ENCODE data around the gene RPL10.
"Not testable (repeated sequence)": the region's sequence is repeated elsewhere in the genome, so short reads cannot be mapped to it uniquely, and the experiment has no call there.

- TF ChIP-seq CTCF, POLR2A (IDR thresholded peaks at IDR 0.05): not testable (repeated sequence)
These were observed 8.1 kb upstream of the RPL10 start for GRCh38 chrX:154389812-154390747.

All from tibial nerve (tissue), 3 donors.